Astrocyte of the spinal cord (primary cell): ENCODE results near the gene ZNF3.

Source experiments
- DNase-seq: peaks from one replicate; pipeline ENCODE4 v3.0.0; 2011; ENCODE audit warnings: low read depth, low spot score
- H3K4me3 ChIP-seq: 2 replicates; pipeline ENCODE4 v1.5.1; 2011; ENCODE audit warnings: low read depth, mild to moderate bottlenecking, low read length, moderate library complexity
- CTCF ChIP-seq: IDR thresholded peaks from 2 replicates; pipeline ENCODE4 v1.5.1; 2012; ENCODE audit warnings: low read depth, mild to moderate bottlenecking, low read length, inconsistent platforms
- in situ Hi-C: cut with HindIII; loops from 2 replicates; pipeline ENCODE4 v1.10.0; 2017; ENCODE audit warnings: low sequenced_read_pairs

ZNF3 gene

DNA sequence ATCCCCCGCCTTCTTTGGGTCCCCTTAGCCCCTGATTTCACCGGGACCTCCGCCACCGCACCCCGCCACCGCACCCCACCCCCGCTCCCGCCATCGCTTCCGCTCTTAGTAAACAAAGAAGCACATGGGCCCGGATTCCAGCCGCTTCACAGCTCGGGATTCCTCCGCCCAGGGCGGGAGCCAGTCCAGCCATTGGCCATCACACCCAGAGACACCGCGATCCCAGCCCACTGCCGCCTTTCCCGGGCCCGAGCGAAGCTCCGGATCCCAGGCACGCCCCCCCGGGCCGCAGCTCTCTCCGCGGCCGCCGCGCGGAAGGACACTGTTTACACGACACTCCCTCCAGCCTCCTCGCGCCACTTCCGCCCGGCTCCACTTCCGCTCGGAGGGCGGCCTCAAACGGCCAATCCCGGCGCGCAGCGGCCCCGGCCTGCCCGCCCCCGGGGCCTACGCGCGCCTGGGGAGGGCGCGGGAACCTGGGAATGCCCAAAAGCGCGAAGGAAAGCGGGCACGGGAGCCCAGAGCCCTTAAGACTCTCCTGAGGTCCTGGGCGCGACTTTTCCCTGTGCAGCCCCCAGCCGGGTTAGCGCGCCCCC lies 19.0 kb upstream of the ZNF3 start:
- DNase-seq = peak; percentile 99
- TF ChIP-seq CTCF = no peak
- peak overlapping the region; percentile 66 for H3K4me3 ChIP-seq
- in situ Hi-C loops = no loop called here

- no peak for DNase-seq
- H3K4me3 ChIP-seq = peak overlapping the region; percentile 66
- in situ Hi-C loops = no loop called here
Observed at GRCh38 chr7:100099452-100099851, 17.9 kb upstream of the ZNF3 start.

DNA sequence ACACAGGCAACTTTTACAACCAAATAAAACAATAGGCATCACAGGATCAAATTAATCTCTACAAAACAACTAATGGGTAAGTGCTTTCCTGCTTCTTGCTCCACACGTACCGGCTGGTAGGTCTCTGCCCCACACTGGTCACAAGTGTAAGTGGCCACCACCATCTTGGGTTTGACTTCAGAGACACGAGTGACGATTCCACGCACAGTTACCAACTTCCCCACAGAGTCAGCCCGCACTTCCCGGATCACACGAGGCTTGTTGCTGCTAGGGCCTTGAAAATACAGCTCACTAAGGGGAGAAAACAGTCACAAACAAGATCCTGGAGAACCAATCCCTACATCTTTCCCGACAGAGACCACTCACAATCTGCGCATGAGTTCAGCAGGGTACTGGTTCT lies 17.4 kb upstream of the ZNF3 start:
- TF ChIP-seq CTCF = no peak
- H3K4me3 ChIP-seq = no peak overlapping the region
- in situ Hi-C loops = no loop called here

More at GRCh38 chr7:100099452-100099851, 17.9 kb upstream of the ZNF3 start:
- TF ChIP-seq CTCF = no peak

GRCh38 chr7:100095704-100096103 lies 14.2 kb upstream of the ZNF3 start:
- in situ Hi-C loops = no loop called here
- no peak overlapping the region for H3K4me3 ChIP-seq
- DNase-seq = no peak
- TF ChIP-seq CTCF = no peak

More for the DNA sequence above, 17.4 kb upstream of the ZNF3 start:
- no peak for DNase-seq

- in situ Hi-C loops = no loop called here
- H3K4me3 ChIP-seq = no peak overlapping the region
- no peak for TF ChIP-seq CTCF
- no peak for DNase-seq
Observed at GRCh38 chr7:100095289-100095688, 13.8 kb upstream of the ZNF3 start.

GRCh38 chr7:100093925-100094486 lies 12.5 kb upstream of the ZNF3 start:
- no peak for TF ChIP-seq CTCF
- in situ Hi-C loops = no loop called here
- H3K4me3 ChIP-seq = no peak overlapping the region
- no peak for DNase-seq

- no peak overlapping the region for H3K4me3 ChIP-seq
- no peak for DNase-seq
- in situ Hi-C loops = no loop called here
- no peak for TF ChIP-seq CTCF
Observed at GRCh38 chr7:100093498-100093897, 12.0 kb upstream of the ZNF3 start.
